ENCODE data around the gene ALDH3B2. TPM values are rescaled to one million over a fixed set of nuclear protein-coding genes. Genes with fewer than 3 reads are reported as not detected.

Gene ALDH3B2
- polyA plus RNA-seq, 1 of the 3 experiments (the other 2 are of a cell fraction) = not detected

- Histone ChIP-seq H3K27ac (ENCODE audit: low read depth in 2 of 2, low read length in 1 of 2) (no peak overlapping the region), H3K9ac (no peak overlapping the region), H3K4me1 (ENCODE audit: control insufficient read depth in 1 of 2, insufficient read depth in 2 of 2, low read depth in 1 of 2, low read length in 1 of 2) (no peaks in the 10 kb centered on the region), H3K9me2 (no peaks in the 10 kb centered on the region), H3K4me2 (no peak overlapping the region), H3K79me2 (ENCODE audit: insufficient read depth) (no peaks in the 10 kb centered on the region), H2AFZ (ENCODE audit: low read depth) (no peak overlapping the region), H3K9me3 (no peaks in the 10 kb centered on the region), H3F3A (replicated peaks; ENCODE audit: insufficient read depth) (no peaks in the 10 kb centered on the region), H3K36me3 (replicated peaks in 1 of 2; ENCODE audit: control insufficient read depth in 1 of 2, insufficient read depth in 2 of 2, low read length in 1 of 2) (no peaks in the 10 kb centered on the region), H4K20me1 (ENCODE audit: insufficient read depth) (no peaks in the 10 kb centered on the region), H3K4me3 (ENCODE audit: low read depth in 2 of 2, low read length in 1 of 2) (no peak overlapping the region), H3K27me3 (ENCODE audit: insufficient read depth) (peaks cover 7% of the 10 kb centered on the region; the same call in 1 of the 2 replicates)
- TF ChIP-seq CHD2 (IDR thresholded peaks at IDR 0.05; ENCODE audit: low read length, partially characterized antibody) (no peak), TEAD4 (IDR thresholded peaks at IDR 0.05; ENCODE audit: borderline replicate concordance, insufficient read depth) (no peak), USF2 (IDR thresholded peaks at IDR 0.05; ENCODE audit: borderline replicate concordance, low read depth, low read length) (no peak), RXRA (IDR thresholded peaks at IDR 0.05; ENCODE audit: borderline replicate concordance, low read depth) (no peak), TAF1 (IDR thresholded peaks at IDR 0.05; ENCODE audit: borderline replicate concordance, low read depth, low read length) (no peak), EZH2phosphoT487 (IDR thresholded peaks at IDR 0.05; ENCODE audit: borderline replicate concordance, low read depth) (no peak), MEF2A (IDR thresholded peaks at IDR 0.05; ENCODE audit: borderline replicate concordance, low read depth) (no peak)
- TF ChIP-seq, protein P1, sequence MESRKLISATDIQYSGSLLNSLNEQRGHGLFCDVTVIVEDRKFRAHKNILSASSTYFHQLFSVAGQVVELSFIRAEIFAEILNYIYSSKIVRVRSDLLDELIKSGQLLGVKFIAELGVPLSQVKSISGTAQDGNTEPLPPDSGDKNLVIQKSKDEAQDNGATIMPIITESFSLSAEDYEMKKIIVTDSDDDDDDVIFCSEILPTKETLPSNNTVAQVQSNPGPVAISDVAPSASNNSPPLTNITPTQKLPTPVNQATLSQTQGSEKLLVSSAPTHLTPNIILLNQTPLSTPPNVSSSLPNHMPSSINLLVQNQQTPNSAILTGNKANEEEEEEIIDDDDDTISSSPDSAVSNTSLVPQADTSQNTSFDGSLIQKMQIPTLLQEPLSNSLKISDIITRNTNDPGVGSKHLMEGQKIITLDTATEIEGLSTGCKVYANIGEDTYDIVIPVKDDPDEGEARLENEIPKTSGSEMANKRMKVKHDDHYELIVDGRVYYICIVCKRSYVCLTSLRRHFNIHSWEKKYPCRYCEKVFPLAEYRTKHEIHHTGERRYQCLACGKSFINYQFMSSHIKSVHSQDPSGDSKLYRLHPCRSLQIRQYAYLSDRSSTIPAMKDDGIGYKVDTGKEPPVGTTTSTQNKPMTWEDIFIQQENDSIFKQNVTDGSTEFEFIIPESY (IDR thresholded peaks at IDR 0.05; ENCODE audit: borderline replicate concordance, low read depth) = no peak
- 45% methylated on average over 7 of the region's 23 CpGs for WGBS (ENCODE audit: low lambda C conversion rate)
- ChIA-PET CTCF (interaction anchor here (2.0 to 2.6 kb wide), 2 partner anchors 12 to 41 kb away, joined by 6 to 14 read pairs; partner anchors contain the start of gene NUDT8), POLR2A (no interaction called here)
- peak; percentile 18 for DNase-seq
Observed at GRCh38 chr11:67670316-67671210, 3.9 kb downstream of the ALDH3B2 start.

- no peak overlapping the region for H3K9ac ChIP-seq
- no peak overlapping the region for H3K4me3 ChIP-seq (ENCODE audit: low read depth in 2 of 2, low read length in 1 of 2)
- ChIA-PET POLR2A (no interaction called here), CTCF (interaction anchor here (1.3 to 2.1 kb wide), 4 partner anchors 8 to 39 kb away, joined by 4 to 8 read pairs (median 6); partner anchors contain the start of gene NUDT8)
- no peaks in the 10 kb centered on the region for H3K9me2 ChIP-seq
- no peaks in the 10 kb centered on the region for H3K79me2 ChIP-seq (ENCODE audit: insufficient read depth)
- DNase-seq = no peak
- no peaks in the 10 kb centered on the region for H3K36me3 ChIP-seq (replicated peaks in 1 of 2; ENCODE audit: control insufficient read depth in 1 of 2, insufficient read depth in 2 of 2, low read length in 1 of 2)
- H2AFZ ChIP-seq (ENCODE audit: low read depth) = no peak overlapping the region
- H3K9me3 ChIP-seq = no peaks in the 10 kb centered on the region
- H3K4me1 ChIP-seq (ENCODE audit: control insufficient read depth in 1 of 2, insufficient read depth in 2 of 2, low read depth in 1 of 2, low read length in 1 of 2) = no peaks in the 10 kb centered on the region
- H3K27me3 ChIP-seq (ENCODE audit: insufficient read depth) = no peaks in the 10 kb centered on the region; the same call in 1 of the 2 replicates
- no peaks in the 10 kb centered on the region for H3F3A ChIP-seq (replicated peaks; ENCODE audit: insufficient read depth)
- no peak overlapping the region for H3K4me2 ChIP-seq
- no peak overlapping the region for H3K27ac ChIP-seq (ENCODE audit: low read depth in 2 of 2, low read length in 1 of 2)
- 36% methylated on average over 5 of the region's 5 CpGs for WGBS (ENCODE audit: low lambda C conversion rate)
- no peaks in the 10 kb centered on the region for H4K20me1 ChIP-seq (ENCODE audit: insufficient read depth)
- no peak for TF ChIP-seq MXI1 (IDR thresholded peaks at IDR 0.05; ENCODE audit: low read depth, low read length)
- TF ChIP-seq USF2 (IDR thresholded peaks at IDR 0.05; ENCODE audit: borderline replicate concordance, low read depth, low read length) = no peak
- no peak for TF ChIP-seq RXRA (IDR thresholded peaks at IDR 0.05; ENCODE audit: borderline replicate concordance, low read depth)
- no peak for TF ChIP-seq FOXJ3 (CRISPR knock-in tag; IDR thresholded peaks at IDR 0.05)
- TF ChIP-seq ELF1 (IDR thresholded peaks at IDR 0.05) = no peak
- TF ChIP-seq SIN3A (IDR thresholded peaks at IDR 0.05; ENCODE audit: borderline replicate concordance, low read depth, low read length) = no peak
- no peak for TF ChIP-seq EZH2phosphoT487 (IDR thresholded peaks at IDR 0.05; ENCODE audit: borderline replicate concordance, low read depth)
- TF ChIP-seq FOSL2 (IDR thresholded peaks at IDR 0.05; ENCODE audit: borderline replicate concordance, low read depth) = no peak
- TF ChIP-seq, protein P2, sequence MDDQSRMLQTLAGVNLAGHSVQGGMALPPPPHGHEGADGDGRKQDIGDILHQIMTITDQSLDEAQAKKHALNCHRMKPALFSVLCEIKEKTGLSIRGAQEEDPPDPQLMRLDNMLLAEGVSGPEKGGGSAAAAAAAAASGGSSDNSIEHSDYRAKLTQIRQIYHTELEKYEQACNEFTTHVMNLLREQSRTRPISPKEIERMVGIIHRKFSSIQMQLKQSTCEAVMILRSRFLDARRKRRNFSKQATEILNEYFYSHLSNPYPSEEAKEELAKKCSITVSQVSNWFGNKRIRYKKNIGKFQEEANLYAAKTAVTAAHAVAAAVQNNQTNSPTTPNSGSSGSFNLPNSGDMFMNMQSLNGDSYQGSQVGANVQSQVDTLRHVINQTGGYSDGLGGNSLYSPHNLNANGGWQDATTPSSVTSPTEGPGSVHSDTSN (IDR thresholded peaks at IDR 0.05) = no peak
- TF ChIP-seq RFX5 (IDR thresholded peaks at IDR 0.05; ENCODE audit: low read length) = no peak
- TF ChIP-seq MEF2A (IDR thresholded peaks at IDR 0.05; ENCODE audit: borderline replicate concordance, low read depth) = no peak
- TF ChIP-seq TCF12 (IDR thresholded peaks at IDR 0.05) = no peak
- no peak for TF ChIP-seq TAF1 (IDR thresholded peaks at IDR 0.05; ENCODE audit: borderline replicate concordance, low read depth, low read length)
Observed at GRCh38 chr11:67668192-67668551, 6.3 kb downstream of the ALDH3B2 start.

All from SK-N-SH (cell line).